Thyroid gland (tissue), 4 donors: Measurements from ENCODE around the gene XPO1.

ENCODE experiments used
- CTCF ChIP-seq, 6 experiments: fragments of 200-600 bp in 3 of 6; fragments of 450-650 bp in 3 of 6; sonication (generic) in 3 of 6; IDR thresholded peaks; one replicate each; pipeline ENCODE4 v1.5.1; 2016 to 2019; ENCODE audit warnings: antibody characterized with exemption in 6 of 6, mild to moderate bottlenecking in 2 of 6, inconsistent platforms in 1 of 6, moderate library complexity in 1 of 6
- POLR2A ChIP-seq, 2 donors: fragments of 450-650 bp; IDR thresholded peaks; one replicate each; pipeline ENCODE4 v1.6.1; 2017; ENCODE audit warnings: antibody characterized with exemption in 2 of 2, mild to moderate bottlenecking in 2 of 2, moderate library complexity in 1 of 2

GRCh38 chr2:61537277-61537949 is 743 bp downstream of the XPO1 start:
- TF ChIP-seq CTCF (IDR thresholded peaks at IDR 0.05) = no peak
- TF ChIP-seq POLR2A (IDR thresholded peaks at IDR 0.05) = no peak
